Choroid plexus epithelial cell (primary cell): ENCODE results near the gene HS3ST4.
"Not testable (repeated sequence)": the region's sequence is repeated elsewhere in the genome, so short reads cannot be mapped to it uniquely, and the experiment has no call there.

Experiments used
- DNase-seq: peaks from one replicate; pipeline ENCODE4 v3.0.0-alpha.2; 2010; ENCODE audit warnings: low read depth
- H3K4me3 ChIP-seq: 2 replicates; pipeline ENCODE4 v1.5.1; 2011; ENCODE audit warnings: low read depth, mild to moderate bottlenecking, control low read depth, low read length, moderate library complexity
- TF ChIP-seq, protein P1 (sequence below): conservative IDR thresholded peaks from 2 replicates; pipeline ENCODE4 v1.5.1; 2011; ENCODE audit warnings: low read depth, mild to moderate bottlenecking, control low read depth, inconsistent platforms, low read length, moderate library complexity

HS3ST4 gene

DNA sequence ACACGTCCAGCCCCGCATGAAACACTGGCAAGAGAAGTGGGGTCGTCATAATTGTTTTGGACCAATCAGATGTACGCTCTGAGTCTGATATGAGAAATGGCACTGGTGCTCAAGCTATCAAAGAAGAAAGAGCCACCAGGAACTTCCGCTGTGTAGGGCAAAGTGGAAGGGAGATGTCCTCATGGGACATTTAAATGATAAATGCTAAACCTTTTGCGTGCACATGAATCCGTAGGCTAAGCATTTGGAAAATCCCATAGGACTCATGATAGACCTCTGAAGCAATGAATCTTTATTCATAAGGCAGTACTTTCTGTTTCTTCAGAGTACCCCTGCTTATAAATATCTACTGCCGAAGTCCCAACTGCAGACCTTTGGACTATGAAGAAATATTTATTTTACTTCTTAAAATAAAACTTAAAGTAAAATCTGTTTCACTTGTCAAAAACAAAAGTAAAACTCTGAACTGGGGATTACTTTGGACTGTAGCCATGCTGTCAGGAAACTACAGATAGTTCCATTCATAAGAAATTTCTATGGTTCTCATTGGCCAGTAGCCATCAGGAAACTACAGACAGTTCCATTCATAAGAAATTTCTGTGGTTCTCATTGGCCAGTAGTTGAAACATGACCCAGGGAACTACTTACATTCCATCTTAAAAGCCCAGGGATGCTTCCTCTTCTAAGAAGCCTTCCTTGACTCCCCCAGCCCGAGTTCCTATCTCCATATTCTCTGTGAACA is 335.1 kb downstream of the HS3ST4 start:
- no peak overlapping the region for H3K4me3 ChIP-seq
- TF ChIP-seq, protein P1, sequence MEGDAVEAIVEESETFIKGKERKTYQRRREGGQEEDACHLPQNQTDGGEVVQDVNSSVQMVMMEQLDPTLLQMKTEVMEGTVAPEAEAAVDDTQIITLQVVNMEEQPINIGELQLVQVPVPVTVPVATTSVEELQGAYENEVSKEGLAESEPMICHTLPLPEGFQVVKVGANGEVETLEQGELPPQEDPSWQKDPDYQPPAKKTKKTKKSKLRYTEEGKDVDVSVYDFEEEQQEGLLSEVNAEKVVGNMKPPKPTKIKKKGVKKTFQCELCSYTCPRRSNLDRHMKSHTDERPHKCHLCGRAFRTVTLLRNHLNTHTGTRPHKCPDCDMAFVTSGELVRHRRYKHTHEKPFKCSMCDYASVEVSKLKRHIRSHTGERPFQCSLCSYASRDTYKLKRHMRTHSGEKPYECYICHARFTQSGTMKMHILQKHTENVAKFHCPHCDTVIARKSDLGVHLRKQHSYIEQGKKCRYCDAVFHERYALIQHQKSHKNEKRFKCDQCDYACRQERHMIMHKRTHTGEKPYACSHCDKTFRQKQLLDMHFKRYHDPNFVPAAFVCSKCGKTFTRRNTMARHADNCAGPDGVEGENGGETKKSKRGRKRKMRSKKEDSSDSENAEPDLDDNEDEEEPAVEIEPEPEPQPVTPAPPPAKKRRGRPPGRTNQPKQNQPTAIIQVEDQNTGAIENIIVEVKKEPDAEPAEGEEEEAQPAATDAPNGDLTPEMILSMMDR: no peak
- DNase-seq: no peak

DNA sequence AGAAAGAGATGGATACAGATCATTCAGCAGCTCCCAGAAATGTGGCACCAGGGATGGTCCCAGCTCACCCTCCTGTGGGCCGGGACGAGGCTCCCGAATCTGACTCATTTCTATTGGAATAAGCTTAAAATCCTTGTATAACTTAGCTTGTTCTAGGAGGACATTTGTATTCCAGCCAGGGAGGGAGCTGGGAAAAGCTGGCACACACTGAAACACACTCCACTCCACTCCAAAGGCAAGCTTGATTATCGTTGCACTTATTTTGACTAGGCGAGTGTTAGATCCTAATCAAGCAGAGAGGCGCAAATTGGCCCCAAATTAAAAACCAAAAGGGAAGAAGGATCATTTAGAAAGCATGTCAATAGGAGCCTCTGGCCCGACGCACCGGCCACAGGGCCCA is 339.5 kb downstream of the HS3ST4 start:
- no peak overlapping the region for H3K4me3 ChIP-seq
- DNase-seq: no peak
- TF ChIP-seq, protein P1: no peak

DNA sequence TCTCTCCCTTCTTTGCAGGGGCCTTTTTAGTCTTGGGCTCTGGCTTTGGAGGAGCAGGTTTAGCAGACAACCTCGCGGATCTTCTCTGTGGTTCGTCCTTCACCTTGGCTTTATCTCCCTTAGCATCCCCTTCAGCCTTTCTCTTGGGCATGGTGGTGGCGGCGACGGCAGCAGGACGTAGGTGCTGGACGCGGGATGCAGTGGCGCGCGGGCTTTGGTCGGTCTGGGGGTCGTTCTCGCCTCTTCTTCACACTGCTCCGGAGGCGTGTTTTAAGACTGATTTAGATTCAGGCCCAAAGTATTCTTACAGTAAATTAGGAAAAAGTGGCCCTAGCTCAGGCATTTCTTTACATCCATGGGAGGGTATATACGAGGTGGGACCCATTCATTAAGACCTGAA is 340.9 kb downstream of the HS3ST4 start:
- not testable (repeated sequence) for DNase-seq

DNA sequence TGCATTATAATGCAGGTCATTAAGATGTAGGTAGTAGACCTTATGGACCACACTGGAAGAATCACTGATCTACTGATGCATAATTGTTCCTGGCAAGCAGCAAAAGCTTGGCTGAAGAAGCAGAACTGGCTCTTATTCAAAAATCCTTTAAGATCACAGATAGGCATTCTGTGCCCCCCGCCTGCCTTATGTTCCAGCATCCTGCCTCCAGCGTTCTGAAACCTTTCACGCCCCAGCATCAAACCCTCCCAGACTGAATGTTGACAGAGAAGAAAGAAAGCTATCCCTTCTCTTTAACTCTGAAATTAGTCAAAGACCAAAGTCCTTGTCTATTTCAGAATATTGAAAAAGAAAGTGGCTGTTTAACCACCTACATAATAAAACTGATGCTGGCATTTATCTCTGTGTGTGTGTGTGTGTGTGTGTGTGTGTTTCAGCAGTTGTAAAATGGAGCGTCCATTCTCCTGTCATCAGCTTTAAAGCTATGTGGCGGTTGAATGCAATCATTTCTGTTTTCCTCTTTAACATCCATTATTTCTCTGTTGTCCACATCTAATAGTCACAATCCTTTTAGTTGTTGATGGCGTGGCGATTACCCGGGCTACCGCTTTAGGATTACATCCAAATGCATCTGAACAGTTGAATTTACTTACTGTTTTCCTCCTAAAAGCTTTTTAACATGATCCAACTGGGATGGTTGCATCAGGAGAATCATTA is 350.4 kb downstream of the HS3ST4 start:
- TF ChIP-seq, protein P1: no peak
- H3K4me3 ChIP-seq: no peak overlapping the region
- DNase-seq: no peak

More for the DNA sequence above, 340.9 kb downstream of the HS3ST4 start:
- H3K4me3 ChIP-seq: not testable (repeated sequence)

DNA sequence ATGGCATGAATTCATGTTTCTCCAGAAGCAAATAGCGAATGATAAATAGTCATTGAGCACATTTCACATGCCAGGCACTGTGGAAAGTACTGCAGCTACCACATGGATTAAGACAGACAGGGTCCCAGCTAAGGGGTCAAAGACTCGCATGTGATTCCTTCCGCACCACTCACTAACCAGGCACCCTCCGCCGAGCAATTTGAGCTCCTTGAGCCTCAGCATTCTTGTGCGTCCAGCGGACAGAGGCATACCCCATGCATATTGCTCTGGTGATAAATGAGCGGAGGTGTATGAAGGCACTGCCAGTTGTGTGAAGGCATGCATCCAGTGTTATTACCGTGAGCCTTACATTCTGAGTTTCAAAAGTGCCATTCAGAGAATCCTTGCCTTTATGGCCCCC is 358.7 kb downstream of the HS3ST4 start:
- DNase-seq: no peak
- TF ChIP-seq, protein P1: no peak
- H3K4me3 ChIP-seq: no peak overlapping the region

DNA sequence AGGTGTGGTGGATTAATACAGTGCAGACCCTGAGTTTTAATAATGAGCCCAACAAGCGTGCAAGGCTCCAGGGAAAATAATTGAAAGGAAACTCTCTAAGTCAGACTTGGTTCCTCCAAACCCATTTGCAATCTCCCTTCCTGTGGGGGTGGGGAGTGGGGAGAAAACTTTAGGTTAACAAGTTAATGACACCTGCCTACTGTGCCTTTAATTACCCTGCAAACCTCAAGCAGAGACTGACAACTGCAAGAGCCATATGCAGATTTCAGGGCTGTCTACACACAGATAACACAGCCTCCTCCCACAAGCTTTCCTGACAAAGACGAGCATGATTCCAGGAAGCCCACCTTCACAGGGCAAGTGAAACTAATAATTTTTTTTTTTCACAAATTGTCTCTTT is 359.3 kb downstream of the HS3ST4 start:
- no peak for DNase-seq
- no peak overlapping the region for H3K4me3 ChIP-seq
- TF ChIP-seq, protein P1: no peak

DNA sequence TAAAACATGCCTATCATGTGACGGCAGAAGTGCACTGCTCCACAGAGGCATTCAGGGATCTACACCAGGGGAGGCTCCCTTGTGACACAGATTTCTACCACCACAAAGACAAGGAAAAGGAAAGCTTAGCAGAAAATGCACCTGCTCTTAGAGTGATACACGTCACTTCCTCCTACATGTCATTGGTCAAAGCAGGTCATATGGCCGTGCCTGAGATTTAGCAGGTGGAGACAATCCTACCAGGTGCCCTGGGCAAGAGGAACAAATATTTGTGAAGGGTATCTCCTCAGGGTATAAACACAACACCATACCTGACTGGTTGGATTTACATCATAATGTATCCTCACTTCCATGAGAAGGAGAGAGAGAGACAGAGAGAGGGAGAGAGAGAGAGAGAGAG is 362.1 kb downstream of the HS3ST4 start:
- TF ChIP-seq, protein P1: no peak
- no peak overlapping the region for H3K4me3 ChIP-seq
- no peak for DNase-seq
